Measurements from ENCODE around the gene HIBCH. TPM values are rescaled to one million over a fixed set of nuclear protein-coding genes. Genes with fewer than 3 reads are reported as not detected.

The HIBCH gene
- total and polyA plus RNA-seq, 2 of the 4 experiments (the other 2 are of a cell fraction): 8.8 to 11.9 TPM

DNA sequence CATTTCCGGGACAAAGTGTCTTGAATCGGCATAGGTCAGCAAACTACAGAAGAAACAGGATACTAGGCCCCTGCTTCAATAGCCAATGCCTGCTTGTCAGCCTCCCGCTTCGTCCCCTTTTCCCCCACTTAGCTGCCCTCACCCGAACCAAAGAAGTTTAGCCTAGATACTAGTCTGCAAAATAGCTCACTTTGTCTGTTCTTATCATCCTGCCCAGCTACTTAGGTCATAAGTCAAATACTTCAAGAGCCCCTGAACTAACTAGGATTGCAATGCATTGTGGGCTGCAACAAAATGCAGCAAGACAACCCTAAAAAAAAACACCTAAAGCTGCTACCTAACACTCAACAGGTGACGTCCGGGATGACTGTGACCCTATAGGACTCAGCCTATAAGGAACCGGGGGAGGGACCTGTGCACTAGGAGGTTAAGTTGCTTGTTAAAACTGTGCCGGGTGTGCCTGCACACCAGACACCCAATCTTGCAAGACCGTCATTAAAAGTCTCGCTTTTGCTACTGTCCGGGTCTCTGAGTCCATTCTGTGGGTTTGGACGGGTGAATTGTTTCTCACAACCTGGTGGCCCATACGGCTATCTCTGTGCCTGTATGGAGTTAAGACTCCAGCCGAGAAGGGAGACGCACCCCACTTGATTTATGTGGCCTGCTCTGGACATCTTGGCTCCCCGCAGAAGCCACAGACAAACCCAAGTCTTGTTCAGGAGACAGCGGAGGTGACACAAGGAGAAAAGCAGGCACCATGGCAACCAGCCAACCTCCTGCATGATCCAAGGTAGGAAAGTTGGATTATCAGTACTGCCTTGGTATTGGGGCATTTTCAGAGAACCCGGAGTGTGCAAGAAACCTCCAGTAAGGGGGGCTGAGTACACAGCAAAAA, 105.9 kb downstream of the HIBCH start:
- Histone ChIP-seq H3K27me3 (ENCODE audit: control insufficient read depth, insufficient read depth, low read length) (no peaks in the 10 kb centered on the region), H3K4me2 (ENCODE audit: low read depth, low read length) (no peak overlapping the region), H2AFZ (replicated peaks; ENCODE audit: low read length, poor library complexity) (no peak overlapping the region), H2AK9ac (replicated peaks; ENCODE audit: low read depth, low read length, poor library complexity) (no peak overlapping the region), H3K9ac (ENCODE audit: low read depth, low read length) (no peak overlapping the region), H4K8ac (ENCODE audit: low read depth in 2 of 2, low read length in 2 of 2) (no peak overlapping the region), H2BK120ac (ENCODE audit: low read depth, low read length) (no peak overlapping the region), H3K27ac (ENCODE audit: insufficient read depth, low read length) (no peak overlapping the region), H2AK5ac (ENCODE audit: low read depth, low read length) (no peak overlapping the region), H3K4me3 (ENCODE audit: insufficient read depth, low read depth, low read length) (no peak overlapping the region), H3K4me1 (ENCODE audit: control insufficient read depth, insufficient read depth, low read length) (no peaks in the 10 kb centered on the region), H3K23ac (ENCODE audit: low read depth, low read length) (no peak overlapping the region), H2BK20ac (ENCODE audit: low read depth, low read length) (no peak overlapping the region), H4K5ac (ENCODE audit: low read depth, low read length) (no peak overlapping the region), H4K20me1 (ENCODE audit: insufficient read depth, low read length) (no peaks in the 10 kb centered on the region), H2BK5ac (ENCODE audit: low read depth, low read length, poor library complexity, severe bottlenecking) (no peak overlapping the region), H3K36me3 (ENCODE audit: control insufficient read depth, insufficient read depth, low read length) (peaks cover 2% of the 10 kb centered on the region; the same call in 1 of the 2 replicates), H3K56ac (ENCODE audit: extremely low read depth, insufficient read depth, low read length) (no peak overlapping the region), H3K79me1 (ENCODE audit: low read depth in 1 of 2, low read length in 2 of 2) (no peaks in the 10 kb centered on the region), H3K14ac (replicated peaks; ENCODE audit: low read depth, low read length) (no peak overlapping the region), H4K91ac (ENCODE audit: insufficient read depth, low read depth, low read length) (no peak overlapping the region), H3K9me1 (ENCODE audit: insufficient read depth, low read length) (no peaks in the 10 kb centered on the region; the same call in 1 of the 2 replicates), H3K4ac (ENCODE audit: low read depth, low read length) (no peak overlapping the region), H3K9me3 (ENCODE audit: control insufficient read depth, insufficient read depth, low read length) (no peaks in the 10 kb centered on the region), H3K18ac (ENCODE audit: low read depth, low read length) (no peak overlapping the region), H2BK15ac (ENCODE audit: low read depth, low read length) (no peak overlapping the region)
- ChIA-PET CTCF (no interaction called here), POLR2A (ENCODE audit: unreplicated experiment) (no interaction called here)
- BruUV-seq (replicated peaks): no TSS peak
- dilution Hi-C loops (cut with HindIII; ENCODE audit: low sequenced_read_pairs, unreplicated experiment): no loop called here
- ATAC-seq (ENCODE audit: low read depth) (no peak), DNase-seq (no peak)
- intact Hi-C loops (cut with micrococcal nuclease): no loop called here
- TF ChIP-seq BHLHE40 (IDR thresholded peaks at IDR 0.05; ENCODE audit: low read depth, low read length) (no peak), NFE2L2 (IDR thresholded peaks at IDR 0.05; ENCODE audit: low read depth, low read length) (no peak), MXI1 (IDR thresholded peaks at IDR 0.05; ENCODE audit: borderline replicate concordance, low read depth, low read length) (no peak), RCOR1 (IDR thresholded peaks at IDR 0.05; ENCODE audit: insufficient replicate concordance, low read length) (no peak), RFX5 (IDR thresholded peaks at IDR 0.05; ENCODE audit: low read depth, low read length) (no peak)
- TF ChIP-seq, protein P1, sequence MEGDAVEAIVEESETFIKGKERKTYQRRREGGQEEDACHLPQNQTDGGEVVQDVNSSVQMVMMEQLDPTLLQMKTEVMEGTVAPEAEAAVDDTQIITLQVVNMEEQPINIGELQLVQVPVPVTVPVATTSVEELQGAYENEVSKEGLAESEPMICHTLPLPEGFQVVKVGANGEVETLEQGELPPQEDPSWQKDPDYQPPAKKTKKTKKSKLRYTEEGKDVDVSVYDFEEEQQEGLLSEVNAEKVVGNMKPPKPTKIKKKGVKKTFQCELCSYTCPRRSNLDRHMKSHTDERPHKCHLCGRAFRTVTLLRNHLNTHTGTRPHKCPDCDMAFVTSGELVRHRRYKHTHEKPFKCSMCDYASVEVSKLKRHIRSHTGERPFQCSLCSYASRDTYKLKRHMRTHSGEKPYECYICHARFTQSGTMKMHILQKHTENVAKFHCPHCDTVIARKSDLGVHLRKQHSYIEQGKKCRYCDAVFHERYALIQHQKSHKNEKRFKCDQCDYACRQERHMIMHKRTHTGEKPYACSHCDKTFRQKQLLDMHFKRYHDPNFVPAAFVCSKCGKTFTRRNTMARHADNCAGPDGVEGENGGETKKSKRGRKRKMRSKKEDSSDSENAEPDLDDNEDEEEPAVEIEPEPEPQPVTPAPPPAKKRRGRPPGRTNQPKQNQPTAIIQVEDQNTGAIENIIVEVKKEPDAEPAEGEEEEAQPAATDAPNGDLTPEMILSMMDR (conservative IDR thresholded peaks at IDR 0.05; ENCODE audit: low read depth, low read length): no peak
- in situ Hi-C loops (cut with MboI; ENCODE audit: low sequenced_read_pairs): no loop called here
- WGBS, 2 experiments (ENCODE audit: extremely low coverage in 2 of 2, insufficient read length in 1 of 2): 93% methylated on average over 10 of the region's 19 CpGs; no CpG with 5 or more reads in 1 of the 2 experiments
